MM.1S (cell line): ENCODE measurements around the gene MINK1.

Experiments used
- CTCF ChIP-seq: fragments of 300-600 bp; sonication (generic); IDR thresholded peaks from 2 replicates; pipeline ENCODE4 v1.5.1; 2016; ENCODE audit warnings: antibody characterized with exemption, low read length, mixed read lengths
- EZH2 ChIP-seq: fragments of 300-600 bp; sonication (generic); optimal IDR thresholded peaks from 2 replicates; pipeline ENCODE3; 2017; ENCODE audit warnings: low read depth, mild to moderate bottlenecking, antibody characterized with exemption, low read length, mixed read lengths
- EZH2phosphoT487 ChIP-seq: fragments of 300-600 bp; sonication (generic); IDR thresholded peaks from 2 replicates; pipeline ENCODE4 v1.6.1; 2018; ENCODE audit warnings: antibody characterized with exemption, low read length

GRCh38 chr17:4937553-4937952 is 104.4 kb downstream of the MINK1 start:
- TF ChIP-seq EZH2: no peak
- TF ChIP-seq CTCF: no peak
- TF ChIP-seq EZH2phosphoT487: no peak
